Measurements from ENCODE around the gene MICALL2.

DNA sequence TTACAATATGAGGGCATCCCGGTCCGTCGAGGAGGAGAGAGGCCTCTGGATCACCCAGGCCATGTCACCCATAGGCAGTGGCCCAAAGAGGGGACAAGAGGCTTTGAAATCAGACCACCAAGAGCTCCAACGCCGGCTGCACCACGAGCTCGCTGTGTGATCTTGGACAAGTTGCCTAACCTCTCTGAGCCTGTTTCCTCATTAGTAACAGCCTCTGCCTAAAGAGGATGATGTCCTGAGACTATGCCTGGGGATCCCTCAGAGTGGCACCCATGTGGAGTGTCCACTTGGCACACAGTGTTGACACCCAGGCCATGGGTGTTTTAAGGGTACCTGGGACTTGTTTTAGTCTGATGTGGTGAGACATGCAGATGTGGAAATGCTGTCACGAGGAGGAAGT is 50.8 kb downstream of the MICALL2 start:
- TF ChIP-seq EZH2phosphoT487 (IDR thresholded peaks at IDR 0.05; ENCODE audit: insufficient read depth, low read depth): no peak
- TF ChIP-seq EZH2 (IDR thresholded peaks at IDR 0.05; ENCODE audit: insufficient read depth, poor library complexity, severe bottlenecking): no peak
